ENCODE data around the gene SIVA1. TPM values are rescaled to one million over a fixed set of nuclear protein-coding genes. Genes with fewer than 3 reads are reported as not detected.

Gene SIVA1
- total and polyA plus RNA-seq, 2 of the 8 experiments (the other 6 are each of a cell fraction or from before 2014, with no cell fraction given): 123 to 589 TPM

- Histone ChIP-seq H3K14ac (ENCODE audit: insufficient read length) (no peak overlapping the region), H4K91ac (replicated peaks; ENCODE audit: insufficient read length, low read length) (no peak overlapping the region), H3K23ac (ENCODE audit: insufficient read length) (no peak overlapping the region), H3K36me3 (ENCODE audit: control insufficient read depth in 2 of 4, insufficient read depth in 4 of 4, low read length in 3 of 4) (no peaks in the 10 kb centered on the region), H3K4me3 (ENCODE audit: extremely low read depth in 1 of 4, insufficient read depth in 2 of 4, low read depth in 3 of 4, low read length in 4 of 4) (no peak overlapping the region), H3K79me2 (ENCODE audit: control insufficient read depth in 1 of 2, insufficient read depth in 2 of 2, low read length in 2 of 2) (no peaks in the 10 kb centered on the region), H2BK15ac (ENCODE audit: low read length) (no peak overlapping the region), H3K9me3 (ENCODE audit: insufficient read depth in 2 of 2, low read depth in 1 of 2, low read length in 1 of 2) (no peaks in the 10 kb centered on the region), H2BK120ac (replicated peaks; ENCODE audit: low read depth, low read length) (no peak overlapping the region), H2AK5ac (ENCODE audit: low read depth, low read length) (no peak overlapping the region), H2BK5ac (ENCODE audit: low read depth, low read length) (no peak overlapping the region), H2BK20ac (ENCODE audit: low read length) (no peak overlapping the region), H4K5ac (ENCODE audit: insufficient read length, low read depth, low read length) (no peak overlapping the region), H3K4ac (replicated peaks; ENCODE audit: insufficient read length, low read depth, low read length) (no peak overlapping the region), H2AFZ (ENCODE audit: low read length) (no peak overlapping the region), H3K27me3 (replicated peaks in 1 of 4; ENCODE audit: control insufficient read depth in 3 of 4, extremely low read depth in 1 of 4, insufficient read depth in 3 of 4, low read length in 3 of 4) (no peaks in the 10 kb centered on the region), H3K4me2 (ENCODE audit: insufficient read depth in 1 of 2, low read depth in 2 of 2, low read length in 2 of 2) (no peak overlapping the region), H3K56ac (replicated peaks; ENCODE audit: insufficient read length, low read depth, low read length) (no peak overlapping the region), H3K79me1 (ENCODE audit: low read depth, low read length) (no peaks in the 10 kb centered on the region; the same call in 1 of the 2 replicates), H3K9ac (replicated peaks in 1 of 4; ENCODE audit: extremely low read depth in 1 of 4, low read depth in 3 of 4, low read length in 3 of 4) (no peak overlapping the region), H3K23me2 (ENCODE audit: low read depth, low read length) (no peaks in the 10 kb centered on the region), H2BK12ac (ENCODE audit: low read depth, low read length) (no peak overlapping the region), H4K20me1 (replicated peaks in 1 of 2; ENCODE audit: control insufficient read depth in 1 of 2, insufficient read depth in 2 of 2, low read length in 2 of 2) (peaks cover 12 to 13% of the 10 kb centered on the region in 2 experiments), H3K27ac (ENCODE audit: low read depth, low read length) (no peak overlapping the region), H3K4me1 (replicated peaks in 1 of 4; ENCODE audit: control insufficient read depth in 3 of 4, insufficient read depth in 4 of 4, low read length in 3 of 4) (no peaks in the 10 kb centered on the region), H4K8ac (ENCODE audit: extremely low read depth, insufficient read depth, low read length) (0 out of 2 replicates have a peak overlapping the region, but pooled peaks have one; percentile 35), H3K18ac (ENCODE audit: extremely low read depth, low read length) (no peak overlapping the region)
- CTCF ChIA-PET (ENCODE audit: partially characterized antibody): interaction anchor here (1.0 to 4.7 kb wide), 2 partner anchors 11 to 14 kb away, joined by 4 to 31 read pairs; no protein-coding TSS in a partner anchor
- POLR2A ChIA-PET (ENCODE audit: partially characterized antibody): no interaction called here
- 89% methylated on average over 12 of the region's 13 CpGs; no CpG with 5 or more reads in 1 of the 2 experiments for WGBS, 2 experiments (ENCODE audit: extremely low coverage in 1 of 2, insufficient coverage in 1 of 2, insufficient read length in 1 of 2, insufficient replicate concordance in 2 of 2, low coverage in 1 of 2, low lambda C conversion rate in 2 of 2, missing lambda C conversion rate in 1 of 2)
- DNase-seq (ENCODE audit: low read depth in 1 of 2, low spot score in 2 of 2) (no peak), FAIRE-seq (no peak)
- no peak for TF ChIP-seq RNF2 (IDR thresholded peaks at IDR 0.05; ENCODE audit: borderline replicate concordance, low read depth, low read length, missing control alignments, poor library complexity, severe bottlenecking)
- TF ChIP-seq, protein P1, sequence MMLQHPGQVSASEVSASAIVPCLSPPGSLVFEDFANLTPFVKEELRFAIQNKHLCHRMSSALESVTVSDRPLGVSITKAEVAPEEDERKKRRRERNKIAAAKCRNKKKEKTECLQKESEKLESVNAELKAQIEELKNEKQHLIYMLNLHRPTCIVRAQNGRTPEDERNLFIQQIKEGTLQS (IDR thresholded peaks at IDR 0.05; ENCODE audit: insufficient read depth, low read depth, low read length): no peak
Observed at GRCh38 chr14:104782808-104783139, 29.8 kb downstream of the SIVA1 start.
